HG03520 (cell line): ENCODE data around the gene ACVR1B.

Experiments
- ATAC-seq: cut with Tn5 transposase; IDR thresholded peaks from one replicate; pipeline ENCODE4 v1.9.1; 2021; ENCODE audit warnings: mild to moderate bottlenecking, moderate library complexity; ENCODE audit not compliant: unreplicated experiment

The ACVR1B gene

GRCh38 chr12:51942501-51943000 lies 8.9 kb upstream of the ACVR1B start:
- no peak for ATAC-seq

GRCh38 chr12:51943346-51943745 lies 8.2 kb upstream of the ACVR1B start:
- no peak for ATAC-seq

- no peak for ATAC-seq
These were observed 6.8 kb upstream of the ACVR1B start for GRCh38 chr12:51944608-51945233.

GRCh38 chr12:51947246-51947996 lies 4.1 kb upstream of the ACVR1B start:
- no peak for ATAC-seq

GRCh38 chr12:51948066-51948465 lies 3.4 kb upstream of the ACVR1B start:
- ATAC-seq: no peak

GRCh38 chr12:51949342-51950030 lies 2.0 kb upstream of the ACVR1B start:
- no peak for ATAC-seq

GRCh38 chr12:51950682-51951198 lies 759 bp upstream of the ACVR1B start:
- no peak for ATAC-seq

GRCh38 chr12:51951843-51952722 lies 584 bp downstream of the ACVR1B start:
- ATAC-seq: no peak

- no peak for ATAC-seq
These were observed 1.6 kb downstream of the ACVR1B start for GRCh38 chr12:51953089-51953488.

GRCh38 chr12:51953864-51954263 lies 2.4 kb downstream of the ACVR1B start:
- no peak for ATAC-seq

- no peak for ATAC-seq
These were observed 3.3 kb downstream of the ACVR1B start for GRCh38 chr12:51954561-51955361.

- no peak for ATAC-seq
These were observed 4.2 kb downstream of the ACVR1B start for GRCh38 chr12:51955702-51956101.

- ATAC-seq: no peak
These were observed 7.0 kb downstream of the ACVR1B start for GRCh38 chr12:51958542-51958941.

- no peak for ATAC-seq
These were observed 7.7 kb downstream of the ACVR1B start for GRCh38 chr12:51959211-51959610.

GRCh38 chr12:51959921-51960320 lies 8.4 kb downstream of the ACVR1B start:
- ATAC-seq: no peak

GRCh38 chr12:51960488-51960887 lies 9.0 kb downstream of the ACVR1B start:
- ATAC-seq: no peak

GRCh38 chr12:51960890-51961289 lies 9.4 kb downstream of the ACVR1B start:
- ATAC-seq: no peak

- no peak for ATAC-seq
These were observed 10.3 kb downstream of the ACVR1B start for GRCh38 chr12:51961834-51962233.

GRCh38 chr12:51962737-51963136 lies 11.2 kb downstream of the ACVR1B start:
- no peak for ATAC-seq

GRCh38 chr12:51963477-51963876 lies 12.0 kb downstream of the ACVR1B start:
- no peak for ATAC-seq
